Stimulated activated CD4-positive, alpha-beta T cell treated with anti-CD3 and anti-CD28 coated beads, Interleukin-15, amount 100 ng/mL, for 48 hours (primary cell): ENCODE results near the gene PHLDB1.
"Not testable (repeated sequence)": the region's sequence is repeated elsewhere in the genome, so short reads cannot be mapped to it uniquely, and the experiment has no call there.

Experiments
- DNase-seq, 2 donors: peaks; one replicate each; pipeline ENCODE4 v3.0.0-alpha.2; 2020; ENCODE audit warnings: low read depth in 2 of 2

The PHLDB1 gene

DNA sequence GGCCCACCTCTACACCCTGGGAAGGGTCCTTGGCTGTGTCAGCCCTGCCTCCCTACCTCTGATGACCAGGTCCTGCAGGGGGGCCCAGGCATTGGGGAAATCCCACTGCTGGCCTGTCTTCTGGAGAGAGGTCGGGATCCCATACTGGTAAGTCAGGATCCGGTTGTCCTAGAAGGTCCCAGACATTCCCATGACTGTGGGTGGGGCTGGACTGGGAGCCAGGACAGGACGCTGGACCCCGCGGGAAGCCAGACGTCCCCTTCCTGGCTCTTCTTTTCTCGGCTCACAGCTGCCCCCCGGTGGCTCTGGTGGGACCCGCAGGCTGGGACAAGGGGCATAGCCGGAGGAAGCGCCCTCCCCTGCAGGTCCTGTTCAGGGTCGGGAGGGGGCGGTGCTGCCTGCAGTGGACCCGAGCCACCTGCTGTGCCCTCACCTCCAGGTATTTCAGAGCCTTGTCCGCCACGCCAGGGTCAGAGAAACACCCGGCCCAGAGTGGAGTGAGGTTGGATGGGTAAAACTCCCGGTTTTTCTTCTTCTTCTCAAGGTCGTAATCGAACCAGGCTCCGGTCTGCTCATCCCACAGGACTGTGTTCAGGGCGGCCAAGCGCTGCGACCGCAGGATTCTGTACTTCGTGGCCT, 52.0 kb downstream of the PHLDB1 start:
- DNase-seq, result peak; percentile 80 to 93

DNA sequence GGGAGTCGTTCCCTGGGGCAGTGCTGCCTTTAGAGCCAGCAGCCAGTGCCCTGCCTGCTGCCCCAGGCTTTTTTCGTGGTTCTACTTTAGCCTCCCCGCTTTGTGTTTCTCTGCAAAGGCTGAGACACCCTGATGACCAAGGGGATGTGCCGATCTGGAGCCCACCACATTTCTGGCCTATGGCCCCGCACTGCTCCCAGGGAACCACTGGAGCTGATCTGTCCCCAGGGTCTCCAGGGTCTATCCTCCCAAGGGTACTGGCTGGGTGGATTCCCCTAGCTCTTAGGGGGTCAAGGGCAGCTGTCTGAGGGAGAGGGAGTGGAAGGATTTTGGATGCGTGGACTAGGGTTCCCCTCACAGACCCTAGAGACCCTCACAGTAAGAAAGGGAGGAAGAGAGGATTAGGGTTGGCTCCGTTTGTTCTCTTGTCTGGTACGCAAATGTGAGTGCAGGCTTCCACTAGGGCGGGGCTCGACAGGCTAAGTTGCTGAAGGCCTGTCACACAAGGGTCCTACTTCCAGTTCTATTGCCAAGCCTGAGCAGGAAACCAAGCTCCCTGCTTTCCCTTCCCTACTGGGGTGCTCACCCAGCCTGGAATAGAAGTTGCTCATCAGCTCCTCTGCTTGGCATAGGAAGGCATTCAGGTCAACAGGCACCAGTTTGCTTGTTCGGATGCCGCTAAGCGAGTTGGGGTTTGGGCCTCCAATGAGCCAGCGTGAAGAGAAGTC, 52.7 kb downstream of the PHLDB1 start:
- DNase-seq, result no peak

DNA sequence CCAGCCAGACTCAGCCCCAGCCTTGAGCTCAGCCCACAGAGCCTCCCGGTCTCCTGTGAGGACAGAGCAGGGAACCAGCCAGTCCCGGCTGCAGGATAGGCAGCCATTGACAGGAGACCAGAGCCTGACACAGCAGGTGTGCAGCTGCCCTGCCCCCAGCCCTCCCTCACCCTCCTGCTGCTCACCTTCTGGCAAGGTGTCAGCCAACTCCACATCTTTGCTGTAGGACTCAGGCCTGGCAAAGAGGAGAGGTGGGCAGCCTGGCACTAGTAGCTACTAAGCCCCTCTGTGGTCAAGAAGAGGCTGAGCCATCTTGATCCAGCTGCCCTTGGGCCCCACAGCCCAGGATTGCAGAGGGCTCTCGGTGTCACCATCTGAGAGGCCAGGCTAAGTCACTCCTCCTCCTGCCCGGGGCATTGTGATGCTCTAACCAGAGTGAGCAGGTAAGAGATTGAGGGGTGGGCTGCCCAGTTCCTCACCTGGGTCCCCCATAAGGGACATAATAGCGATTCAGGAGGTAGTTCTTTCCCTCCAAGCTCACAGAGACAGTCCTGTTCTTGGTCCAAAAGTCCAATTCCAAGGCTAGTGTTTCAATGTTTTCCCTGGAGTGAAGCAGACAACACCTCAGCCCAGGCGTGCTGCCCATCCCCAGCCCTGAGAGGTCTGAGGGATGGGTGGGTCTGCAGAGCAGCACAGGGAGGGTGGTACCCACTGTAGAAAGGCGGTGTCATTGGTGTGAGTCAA, 53.4 kb downstream of the PHLDB1 start:
- no peak for DNase-seq

DNA sequence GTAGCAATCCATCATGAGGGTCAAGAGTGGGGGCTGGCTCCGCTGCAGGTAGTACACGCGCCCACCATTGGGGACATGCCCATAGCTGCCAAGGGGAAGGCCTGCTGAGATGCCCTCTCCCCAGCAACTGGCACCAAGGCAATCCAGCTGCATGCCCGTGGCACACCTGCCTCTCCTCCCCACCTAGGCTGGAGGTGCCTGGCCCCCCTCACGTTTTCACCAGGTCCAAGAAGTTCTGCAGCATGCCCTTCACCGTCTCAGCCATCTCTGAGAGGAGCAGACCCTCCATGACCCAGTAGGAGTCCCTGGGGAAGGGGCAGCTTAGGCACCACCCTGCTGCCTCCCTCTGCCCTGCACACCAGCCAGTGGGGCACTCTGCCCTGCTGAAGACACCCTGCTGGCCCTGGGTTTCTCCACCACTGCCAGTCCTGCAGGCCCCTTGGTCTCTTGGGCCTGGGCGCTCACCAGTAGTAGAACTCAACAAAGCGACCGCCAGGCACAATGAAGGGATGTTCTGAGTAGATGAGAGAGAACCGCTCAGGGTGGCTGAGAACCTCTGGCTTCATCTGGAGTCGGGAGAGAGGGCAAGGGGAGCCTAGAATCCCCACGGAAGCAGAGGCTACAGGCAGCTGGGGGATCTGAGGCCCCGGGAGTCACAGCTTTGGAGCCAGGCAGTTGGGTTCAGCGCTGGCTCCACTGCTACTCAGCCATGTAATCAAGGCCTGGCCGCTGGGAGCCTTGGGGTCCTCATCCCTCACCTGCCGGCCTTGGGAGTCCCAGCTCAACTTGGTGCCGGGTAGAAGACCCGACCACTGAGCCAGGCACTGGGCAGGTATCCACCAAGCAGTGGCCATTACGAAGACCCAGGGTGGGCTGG, 54.2 kb downstream of the PHLDB1 start:
- DNase-seq, result no peak

DNA sequence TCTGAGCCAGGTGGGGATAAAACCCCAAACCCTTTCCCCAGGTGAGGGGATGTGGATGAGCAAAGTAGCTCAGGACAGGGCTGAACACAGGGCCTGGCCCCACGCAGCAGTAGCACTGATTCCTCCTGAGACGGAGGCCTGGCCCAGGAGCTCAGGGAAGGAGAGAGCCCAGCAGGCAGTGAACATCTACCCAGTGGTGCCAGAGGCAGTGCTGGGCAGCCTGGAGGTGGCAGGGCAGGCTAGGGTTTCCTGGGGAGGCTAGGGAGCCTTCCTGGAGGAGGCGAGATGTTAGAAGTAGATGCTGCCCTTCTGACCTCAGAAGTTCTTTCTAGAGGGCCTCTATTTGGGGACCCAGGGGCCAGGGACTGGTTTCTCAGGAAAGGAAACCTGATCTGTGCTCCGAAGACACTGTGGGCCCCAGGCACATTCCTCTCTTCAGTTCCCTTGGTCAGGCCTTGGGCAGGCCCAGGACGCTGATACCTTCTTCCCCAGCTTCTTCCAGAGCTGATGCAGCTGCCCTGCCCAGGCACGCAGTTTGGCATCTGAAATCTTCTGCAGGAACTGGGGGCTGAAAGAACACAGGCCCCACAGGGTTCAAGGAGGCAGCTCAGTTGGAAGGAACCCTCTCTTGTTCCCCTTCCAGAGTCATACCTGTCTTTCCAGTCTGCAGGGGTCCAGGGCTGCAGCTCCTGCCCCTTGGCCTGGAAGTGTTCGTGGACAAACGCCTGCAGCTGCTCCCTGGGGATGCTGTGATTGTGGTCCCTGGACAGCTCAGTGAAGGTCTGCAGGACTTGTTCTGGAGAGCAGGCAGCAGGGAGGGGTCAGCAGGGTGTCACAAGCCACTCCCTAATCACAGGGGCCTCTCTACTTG, 55.2 kb downstream of the PHLDB1 start:
- no peak for DNase-seq

DNA sequence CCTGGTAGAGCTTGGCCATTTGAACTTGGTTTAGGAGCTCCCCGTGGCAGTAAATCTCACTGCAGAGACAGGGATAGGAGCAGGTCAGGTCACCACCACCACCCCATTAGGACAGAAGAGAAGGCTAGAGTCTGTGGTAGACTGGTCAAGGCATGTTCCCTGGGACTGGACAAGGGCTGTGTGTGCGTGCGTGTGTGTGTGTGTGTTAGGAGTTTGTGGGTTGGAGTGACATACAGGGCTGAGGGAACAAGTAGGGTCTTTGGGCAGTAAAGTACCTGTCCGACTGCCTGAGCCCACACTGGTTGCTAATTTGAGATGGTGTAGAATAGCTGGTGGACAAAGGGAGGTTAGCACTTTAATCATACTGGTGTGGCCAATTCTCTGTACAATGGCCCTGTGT, 56.0 kb downstream of the PHLDB1 start:
- no peak for DNase-seq

DNA sequence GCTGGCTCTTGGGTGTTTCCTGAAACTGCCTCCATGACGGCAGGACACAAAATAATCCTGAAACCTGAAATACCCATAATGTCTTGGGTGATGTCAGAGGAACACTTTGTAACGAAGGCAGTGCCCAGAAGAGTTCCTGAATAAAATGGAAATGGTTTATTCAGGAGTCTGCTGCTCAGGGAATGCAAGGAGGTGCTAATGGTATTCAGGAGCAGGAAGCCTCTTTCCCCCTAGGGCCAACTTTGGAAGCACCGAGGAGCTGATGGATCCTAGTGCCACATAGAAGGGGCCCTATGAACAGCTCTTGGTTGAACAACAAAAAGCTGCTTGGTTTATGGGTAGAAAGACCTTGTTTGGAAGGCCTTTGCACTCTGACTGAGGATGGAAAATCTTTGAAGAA, 56.5 kb downstream of the PHLDB1 start:
- DNase-seq, result no peak

DNA sequence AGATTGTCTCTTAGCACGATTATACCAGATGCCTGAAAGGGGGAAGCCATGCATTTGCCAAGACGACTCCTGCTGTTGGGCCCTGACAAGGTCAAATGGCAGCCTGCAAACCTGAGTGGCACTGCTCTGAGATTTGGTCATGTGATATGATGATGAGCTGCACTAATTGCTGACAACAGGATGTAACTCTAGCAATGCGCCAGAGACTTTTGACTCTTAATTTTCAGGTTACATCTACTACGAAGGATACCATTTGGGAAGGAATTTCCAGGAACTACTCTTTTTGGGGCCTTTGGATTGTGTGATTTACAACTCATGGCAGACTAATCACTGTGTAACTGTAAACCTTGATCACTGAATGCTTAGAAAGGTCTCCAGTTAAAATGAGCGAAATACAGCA, 59.0 kb downstream of the PHLDB1 start:
- no peak for DNase-seq

DNA sequence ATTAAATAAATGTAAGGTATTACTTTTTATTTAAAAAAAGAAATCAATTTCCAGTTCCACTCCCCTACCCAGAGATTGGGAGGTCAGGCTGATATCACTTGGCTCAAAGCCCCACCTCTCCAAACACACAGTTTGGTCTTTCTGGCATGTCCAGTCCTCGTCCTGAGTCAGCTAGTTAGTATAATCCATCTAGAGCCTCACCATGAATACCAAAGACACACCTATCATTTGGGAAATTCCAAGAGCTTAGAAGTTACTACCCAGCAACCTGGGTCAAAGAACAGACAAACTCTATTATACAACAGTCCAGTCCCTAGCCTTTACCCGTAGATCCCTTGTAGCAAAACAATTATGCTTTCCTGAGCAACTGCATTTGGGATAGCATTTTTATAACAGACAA, 62.6 kb downstream of the PHLDB1 start:
- DNase-seq, result no peak

DNA sequence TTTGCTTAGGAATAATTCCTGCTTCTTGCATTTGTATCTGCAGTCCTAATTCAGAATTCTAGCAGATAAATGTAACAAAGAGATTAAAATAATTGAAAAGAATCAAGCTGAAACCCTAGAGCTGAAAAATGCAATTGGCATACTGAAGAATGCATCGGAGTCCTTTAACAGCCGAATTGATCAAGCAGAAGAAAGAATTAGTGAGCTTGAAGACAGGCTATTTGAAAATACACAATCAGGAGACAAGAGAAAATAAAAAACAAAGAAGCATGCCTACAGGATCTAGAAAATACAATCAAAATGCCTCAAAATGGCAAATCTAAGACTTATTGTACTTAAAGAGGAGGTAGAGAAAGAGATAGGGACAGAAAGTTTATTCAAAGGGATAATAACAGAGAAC, 63.8 kb downstream of the PHLDB1 start:
- DNase-seq, result no peak

DNA sequence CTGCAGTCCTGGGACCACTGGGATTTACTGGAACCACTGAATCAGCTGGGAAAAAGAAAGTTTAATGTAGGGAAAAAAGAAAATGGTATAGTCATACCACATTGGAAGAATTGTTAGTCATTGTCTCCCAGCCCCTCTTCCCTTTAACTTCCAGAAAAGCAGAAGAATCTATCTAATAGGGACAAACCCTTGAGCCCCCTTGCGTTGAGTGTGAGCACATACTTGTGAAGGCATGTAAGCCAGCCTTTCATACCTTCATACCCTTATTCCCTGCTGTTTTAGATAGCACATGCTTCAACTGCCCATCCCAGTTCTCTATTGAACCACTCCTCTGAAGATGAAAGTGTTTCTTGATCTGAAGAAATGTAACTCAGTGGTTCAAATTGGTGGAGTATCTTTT, 65.4 kb downstream of the PHLDB1 start:
- DNase-seq, result no peak

DNA sequence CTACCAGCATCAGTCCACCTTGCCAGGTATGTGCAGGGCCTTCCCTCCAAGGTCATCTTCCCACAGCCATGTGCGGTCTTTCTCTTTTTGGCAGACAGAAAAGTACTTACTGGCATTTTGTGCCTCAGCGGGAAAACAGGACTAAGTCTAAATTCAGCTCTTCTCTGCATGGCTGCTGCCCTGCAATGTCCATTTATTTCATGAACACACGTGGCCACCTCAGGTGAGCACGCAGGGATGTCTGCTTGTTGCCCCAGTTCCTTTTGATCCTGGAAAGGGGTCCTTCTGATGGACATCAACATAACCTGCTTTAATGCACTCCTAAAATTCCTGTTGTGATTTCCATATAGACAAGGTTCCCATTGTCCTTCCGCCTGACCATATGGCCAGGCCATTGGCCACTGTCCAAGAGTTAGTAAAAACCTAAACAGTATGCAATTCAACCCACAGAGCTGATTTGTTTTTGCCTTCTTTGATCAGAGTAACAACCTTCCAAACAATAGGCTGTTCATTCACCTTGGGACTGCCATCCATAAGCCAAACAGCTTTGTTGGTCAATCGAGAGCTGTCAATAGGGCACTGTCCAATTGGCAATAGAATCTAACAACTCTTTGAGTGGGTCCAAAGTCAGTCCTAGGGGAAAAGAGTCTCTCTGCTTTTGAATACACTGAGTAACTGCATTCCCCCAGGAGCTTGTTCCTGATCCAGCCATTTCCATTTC, 66.1 kb downstream of the PHLDB1 start:
- DNase-seq, result no peak

DNA sequence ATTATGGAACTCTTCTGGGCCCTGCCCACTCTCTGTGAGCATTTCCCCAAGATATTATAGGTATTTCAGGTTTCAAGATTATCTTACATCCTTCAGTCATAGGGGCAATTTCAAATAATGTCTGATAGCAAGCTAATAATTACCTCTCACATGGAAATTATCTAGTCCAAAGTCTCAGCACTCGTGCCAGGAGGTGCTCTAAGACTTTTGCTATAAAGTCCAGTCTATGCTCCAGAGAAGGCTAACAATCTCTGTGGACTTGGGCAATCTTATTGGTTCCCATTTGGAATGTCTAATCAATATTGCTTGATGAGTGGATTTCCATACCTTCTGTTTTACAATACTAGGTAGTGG, 66.6 kb downstream of the PHLDB1 start:
- no peak for DNase-seq

DNA sequence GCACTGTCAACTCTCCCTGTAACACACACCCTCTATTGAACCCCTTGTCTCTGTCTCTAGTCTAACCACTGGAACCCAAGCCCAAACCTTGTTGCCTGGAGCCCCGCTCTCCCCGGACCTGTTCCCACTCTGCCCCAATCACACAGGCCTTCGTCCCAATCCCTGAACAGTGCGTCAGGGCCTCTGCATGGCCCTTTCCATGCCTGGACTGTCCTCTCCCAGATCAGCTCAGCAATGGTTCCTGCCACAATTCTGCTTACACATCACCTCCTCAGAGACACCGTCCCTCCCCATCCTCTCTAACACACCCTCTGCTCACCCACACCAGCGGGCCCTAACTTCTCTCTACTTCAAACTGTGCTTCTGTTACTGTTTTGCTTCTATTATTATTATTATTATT, 70.6 kb downstream of the PHLDB1 start:
- no peak for DNase-seq

DNA sequence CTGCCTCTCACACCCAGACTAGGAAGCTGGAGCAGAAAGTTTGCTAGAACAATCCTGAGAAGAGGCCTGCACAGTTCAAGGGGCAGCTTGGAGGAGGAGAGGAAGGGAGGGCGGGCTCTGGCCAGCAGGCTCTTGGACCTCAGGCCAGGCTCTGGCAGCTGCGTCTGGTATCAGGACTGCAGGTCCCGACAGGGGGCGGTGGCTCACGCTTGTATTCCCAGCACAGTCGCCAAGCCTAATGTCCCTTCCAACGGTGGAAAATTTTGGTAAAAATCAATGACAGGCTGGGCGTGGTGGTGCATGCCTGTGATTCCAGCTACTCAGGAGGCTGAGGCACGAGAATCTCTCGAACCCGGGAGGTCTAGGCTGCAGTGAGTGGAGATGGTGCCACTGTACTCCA, 71.5 kb downstream of the PHLDB1 start:
- DNase-seq, result not testable (repeated sequence)

DNA sequence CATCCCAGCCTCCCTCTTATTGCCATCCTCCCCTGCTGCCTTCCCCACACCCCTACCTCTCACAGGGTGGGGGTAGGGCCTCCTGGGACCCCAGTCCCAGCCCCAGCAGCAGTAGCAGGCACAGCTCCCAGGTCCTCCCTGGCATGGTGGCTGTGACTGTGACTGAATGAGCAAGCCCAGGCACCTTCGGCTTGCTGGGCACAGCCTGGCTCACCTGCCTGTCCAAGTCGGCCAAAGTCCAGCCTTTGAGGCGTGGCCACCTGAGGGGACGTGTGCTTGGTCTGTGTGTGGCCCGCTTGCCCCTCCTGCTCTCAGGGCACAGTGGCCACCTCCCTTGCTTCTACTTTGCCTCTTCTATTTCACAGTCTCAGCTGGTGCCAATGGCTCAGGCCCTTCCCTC, 72.1 kb downstream of the PHLDB1 start, which contains the start of gene TREH:
Gene TREH (minus strand): TSS at position 168 of the 400 bp plus-strand sequence. CDS start 23 bp downstream, at position 145.
- DNase-seq, result no peak

DNA sequence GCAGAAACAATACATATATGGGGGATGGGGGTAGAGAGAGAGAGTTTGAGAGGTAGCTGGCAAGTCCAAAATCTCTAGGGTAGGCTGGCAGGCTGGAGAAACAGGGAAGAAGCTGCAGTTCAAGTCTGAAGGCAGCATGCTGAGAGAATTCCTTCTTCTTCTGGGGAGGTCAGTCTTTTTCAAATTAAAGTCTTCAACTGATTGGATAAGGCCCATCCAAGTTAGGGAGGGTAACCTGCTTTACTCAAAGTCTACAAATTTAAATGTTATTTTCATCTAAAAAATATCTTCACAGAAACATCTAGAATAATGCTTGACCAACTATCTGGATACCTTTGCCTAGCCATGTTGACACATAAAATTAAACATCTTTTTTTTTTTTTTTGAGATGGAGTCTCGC, 75.0 kb downstream of the PHLDB1 start:
- no peak for DNase-seq

DNA sequence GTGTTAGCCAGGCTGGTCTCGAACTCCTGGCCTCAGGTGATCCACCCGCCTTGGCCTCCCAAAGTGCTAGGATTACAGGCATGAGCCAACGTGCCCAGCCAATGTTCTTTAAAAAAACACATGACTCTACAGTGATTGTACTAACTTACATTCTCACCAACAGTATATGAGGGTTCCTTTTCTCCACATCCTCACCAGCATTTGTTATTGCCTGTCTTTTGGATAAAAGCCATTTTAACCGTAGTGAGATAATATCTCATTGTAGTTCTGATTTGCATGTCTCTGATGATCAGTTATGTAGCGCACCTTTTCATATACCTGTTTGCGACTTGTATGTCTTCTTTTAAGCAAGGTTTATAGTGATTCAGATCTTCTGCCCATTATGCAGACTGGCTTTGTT, 75.5 kb downstream of the PHLDB1 start:
- DNase-seq, result not testable (repeated sequence)

DNA sequence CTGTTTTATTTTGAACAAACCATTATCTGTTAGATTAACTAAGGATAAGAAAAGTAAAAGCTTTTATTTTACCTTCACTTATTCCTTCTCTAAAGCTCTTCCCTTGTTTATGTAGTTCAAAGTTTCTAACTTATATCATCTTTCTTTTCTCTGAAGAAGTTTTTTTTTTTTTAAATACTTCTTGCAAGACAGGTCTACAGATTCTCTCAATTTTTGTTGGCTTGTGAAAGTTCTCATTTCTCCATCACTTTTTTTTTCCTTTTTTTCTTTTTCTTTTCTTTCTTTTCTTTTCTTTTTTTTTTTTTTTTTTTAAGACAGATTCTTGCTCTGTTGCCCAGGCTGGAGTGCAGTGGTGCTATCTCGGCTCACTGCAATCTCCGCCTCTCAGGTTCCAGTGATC, 76.8 kb downstream of the PHLDB1 start:
- no peak for DNase-seq

DNA sequence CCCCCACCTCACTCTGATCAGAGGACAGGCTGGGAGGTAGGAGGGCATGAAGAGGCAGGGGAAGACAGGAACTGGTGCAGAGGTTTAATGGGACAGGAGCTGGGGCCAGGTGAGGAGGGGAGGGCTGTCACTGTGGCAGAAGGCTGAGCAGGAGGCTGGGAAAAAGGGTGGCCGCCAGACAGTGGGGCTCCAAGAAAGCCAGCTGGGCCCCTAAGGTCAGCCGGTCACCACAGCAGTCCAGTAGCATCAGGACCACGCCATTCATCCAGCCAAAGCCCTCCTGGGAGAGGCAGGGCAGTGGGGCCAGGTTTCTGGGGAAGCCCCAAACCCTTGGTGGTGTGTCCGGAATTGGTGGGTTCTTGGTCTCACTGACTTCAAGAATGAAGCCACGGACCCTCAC, 80.5 kb downstream of the PHLDB1 start:
- DNase-seq, result no peak
